Astrocyte (in vitro differentiated cells and primary cell): ENCODE data around the gene FOLR2. TPM values are rescaled to one million over a fixed set of nuclear protein-coding genes. Genes with fewer than 3 reads are reported as not detected.

Experiments used
- DNase-seq: peaks from one replicate; pipeline ENCODE4 v3.0.0-alpha.2; 2010; ENCODE audit warnings: low read depth
- FAIRE-seq: peaks from 2 replicates; lab custom pipeline; 2011; peaks lifted over from hg19 to GRCh38; lab: Jason Lieb, UNC
- H2AFZ ChIP-seq: 2 replicates; pipeline ENCODE4 v1.6.0; 2012; ENCODE audit warnings: low read depth, low read length, inconsistent platforms
- H3K27ac ChIP-seq: 2 replicates; pipeline ENCODE4 v1.5.1; 2011; ENCODE audit warnings: low read depth, low read length, inconsistent platforms
- H3K27me3 ChIP-seq: 2 replicates; pipeline ENCODE4 v1.6.0; 2011; ENCODE audit warnings: low read length, inconsistent platforms; ENCODE audit not compliant: insufficient read depth
- H3K36me3 ChIP-seq: 2 replicates; pipeline ENCODE4 v1.5.1; 2011; ENCODE audit warnings: low read length, inconsistent platforms; ENCODE audit not compliant: insufficient read depth
- H3K4me1 ChIP-seq: 2 replicates; pipeline ENCODE4 v1.5.1; 2011; ENCODE audit warnings: low read length, inconsistent platforms; ENCODE audit not compliant: insufficient read depth
- H3K4me2 ChIP-seq: 2 replicates; pipeline ENCODE4 v1.6.0; 2012; ENCODE audit warnings: low read length, inconsistent platforms
- H3K4me3 ChIP-seq: 2 replicates; pipeline ENCODE4 v1.5.1; 2011; ENCODE audit warnings: low read depth, mild to moderate bottlenecking, low read length, inconsistent platforms; ENCODE audit not compliant: insufficient read depth
- H3K79me2 ChIP-seq: 2 replicates; pipeline ENCODE4 v1.6.0; 2012; ENCODE audit warnings: mild to moderate bottlenecking, low read length, inconsistent platforms; ENCODE audit not compliant: insufficient read depth
- H3K9ac ChIP-seq: 2 replicates; pipeline ENCODE4 v1.6.0; 2012; ENCODE audit warnings: mild to moderate bottlenecking, low read length, inconsistent platforms
- H3K9me3 ChIP-seq: 2 replicates; pipeline ENCODE4 v1.5.1; 2012; ENCODE audit warnings: low read depth, mild to moderate bottlenecking, low read length, inconsistent platforms; ENCODE audit not compliant: insufficient read depth
- H4K20me1 ChIP-seq: 2 replicates; pipeline ENCODE4 v1.6.0; 2012; ENCODE audit warnings: low read length, inconsistent platforms; ENCODE audit not compliant: insufficient read depth
- H3K27ac Mint-ChIP-seq: one replicate; pipeline ENCODE4 v1.8.0; 2021; ENCODE audit warnings: mild to moderate bottlenecking, mixed read lengths; ENCODE audit not compliant: unreplicated experiment
- H3K27me3 Mint-ChIP-seq: one replicate; pipeline ENCODE4 v1.8.0; 2021; ENCODE audit warnings: low read depth, mixed read lengths; ENCODE audit not compliant: unreplicated experiment
- H3K36me3 Mint-ChIP-seq: one replicate; pipeline ENCODE4 v1.8.0; 2021; ENCODE audit warnings: low read depth, mixed read lengths; ENCODE audit not compliant: unreplicated experiment
- H3K4me1 Mint-ChIP-seq: one replicate; pipeline ENCODE4 v1.8.0; 2021; ENCODE audit warnings: low read depth, mixed read lengths; ENCODE audit not compliant: unreplicated experiment
- H3K4me3 Mint-ChIP-seq: one replicate; pipeline ENCODE4 v1.8.0; 2021; ENCODE audit warnings: mild to moderate bottlenecking, moderate library complexity, mixed read lengths; ENCODE audit not compliant: unreplicated experiment
- H3K9me3 Mint-ChIP-seq: one replicate; pipeline ENCODE4 v1.8.0; 2021; ENCODE audit warnings: mild to moderate bottlenecking, mixed read lengths; ENCODE audit not compliant: unreplicated experiment
- EZH2 ChIP-seq: IDR thresholded peaks from 2 replicates; pipeline ENCODE4 v1.6.1; 2012; ENCODE audit warnings: mild to moderate bottlenecking, low read length, inconsistent platforms; ENCODE audit not compliant: insufficient read depth
- total RNA-seq: library from RNA; stranded (reverse); gene quantifications from 2 replicates; pipeline ENCODE4 v1.2.1, GENCODE V29; 2021
- TF ChIP-seq, protein P1 (sequence below): IDR thresholded peaks from 2 replicates; pipeline ENCODE4 v1.5.1; 2011; ENCODE audit warnings: low read depth, mild to moderate bottlenecking, inconsistent platforms, low read length, moderate library complexity; ENCODE audit not compliant: insufficient read depth

The FOLR2 gene
- total RNA-seq, 1 donor from 2014 or later: not detected

DNA sequence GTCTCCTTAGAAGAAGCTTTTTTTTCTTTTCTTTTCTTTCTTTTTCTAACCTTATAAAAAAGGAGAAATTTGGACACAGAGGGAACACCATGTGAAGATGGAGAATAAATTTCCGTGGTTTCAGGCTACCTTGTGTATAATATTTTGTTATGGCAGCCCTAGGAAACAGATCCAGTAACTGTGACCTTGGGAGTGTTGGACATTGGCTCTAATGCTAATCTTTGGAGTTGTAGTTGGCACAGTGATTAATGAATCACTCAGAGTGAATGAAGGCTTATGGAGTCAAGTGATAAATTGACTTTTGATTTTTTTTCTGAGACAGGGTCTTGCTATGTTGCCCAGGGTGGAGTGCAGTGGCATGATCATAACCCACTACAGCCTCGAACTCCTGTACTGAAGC lies 42.9 kb downstream of the FOLR2 start:
- no peaks in the 10 kb centered on the region for H3K79me2 ChIP-seq
- Mint-ChIP-seq H3K27me3 (peaks cover 17% of the 10 kb centered on the region), H3K27ac (no peak overlapping the region), H3K4me1 (peaks cover 7% of the 10 kb centered on the region), H3K9me3 (peaks cover 3% of the 10 kb centered on the region), H3K4me3 (no peak overlapping the region), H3K36me3 (no peaks in the 10 kb centered on the region)
- H4K20me1 ChIP-seq: no peaks in the 10 kb centered on the region
- peaks cover 24% of the 10 kb centered on the region for H3K27me3 ChIP-seq
- H3K36me3 ChIP-seq: no peaks in the 10 kb centered on the region
- no peak overlapping the region for H3K4me2 ChIP-seq
- H2AFZ ChIP-seq: no peak overlapping the region
- no peaks in the 10 kb centered on the region for H3K9me3 ChIP-seq
- no peak overlapping the region for H3K9ac ChIP-seq
- DNase-seq: no peak
- no peak overlapping the region for H3K4me3 ChIP-seq
- TF ChIP-seq, protein P1, sequence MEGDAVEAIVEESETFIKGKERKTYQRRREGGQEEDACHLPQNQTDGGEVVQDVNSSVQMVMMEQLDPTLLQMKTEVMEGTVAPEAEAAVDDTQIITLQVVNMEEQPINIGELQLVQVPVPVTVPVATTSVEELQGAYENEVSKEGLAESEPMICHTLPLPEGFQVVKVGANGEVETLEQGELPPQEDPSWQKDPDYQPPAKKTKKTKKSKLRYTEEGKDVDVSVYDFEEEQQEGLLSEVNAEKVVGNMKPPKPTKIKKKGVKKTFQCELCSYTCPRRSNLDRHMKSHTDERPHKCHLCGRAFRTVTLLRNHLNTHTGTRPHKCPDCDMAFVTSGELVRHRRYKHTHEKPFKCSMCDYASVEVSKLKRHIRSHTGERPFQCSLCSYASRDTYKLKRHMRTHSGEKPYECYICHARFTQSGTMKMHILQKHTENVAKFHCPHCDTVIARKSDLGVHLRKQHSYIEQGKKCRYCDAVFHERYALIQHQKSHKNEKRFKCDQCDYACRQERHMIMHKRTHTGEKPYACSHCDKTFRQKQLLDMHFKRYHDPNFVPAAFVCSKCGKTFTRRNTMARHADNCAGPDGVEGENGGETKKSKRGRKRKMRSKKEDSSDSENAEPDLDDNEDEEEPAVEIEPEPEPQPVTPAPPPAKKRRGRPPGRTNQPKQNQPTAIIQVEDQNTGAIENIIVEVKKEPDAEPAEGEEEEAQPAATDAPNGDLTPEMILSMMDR: no peak
- no peak for TF ChIP-seq EZH2
- no peak overlapping the region for H3K27ac ChIP-seq
- no peak for FAIRE-seq
- H3K4me1 ChIP-seq: peaks cover 3% of the 10 kb centered on the region

DNA sequence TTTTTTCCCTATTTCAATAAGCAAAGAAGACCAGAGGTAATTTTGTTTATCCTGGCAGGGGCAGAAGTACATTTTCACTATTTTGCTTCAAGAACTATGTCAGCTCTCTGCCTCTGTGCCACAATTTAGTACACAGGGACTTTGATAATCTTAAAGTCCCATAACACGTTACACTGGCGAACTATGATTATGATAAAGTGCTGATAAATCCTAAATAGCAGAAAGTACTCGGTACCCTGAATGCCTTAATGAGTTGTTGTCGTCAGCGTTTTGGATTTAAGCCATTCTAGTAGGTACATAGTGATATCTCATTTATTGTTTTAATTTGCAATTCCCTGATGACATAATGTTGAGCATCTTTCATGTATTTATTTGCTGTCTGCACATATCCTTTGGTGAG lies 44.0 kb downstream of the FOLR2 start:
- Histone ChIP-seq H3K36me3 (no peaks in the 10 kb centered on the region), H3K4me1 (peaks cover 3% of the 10 kb centered on the region), H3K4me2 (no peak overlapping the region), H3K9me3 (no peaks in the 10 kb centered on the region), H3K27me3 (peaks cover 15% of the 10 kb centered on the region), H3K79me2 (no peaks in the 10 kb centered on the region), H3K4me3 (no peak overlapping the region), H2AFZ (no peak overlapping the region), H3K9ac (no peak overlapping the region), H3K27ac (no peak overlapping the region), H4K20me1 (no peaks in the 10 kb centered on the region)
- Mint-ChIP-seq H3K27me3 (peaks cover 12% of the 10 kb centered on the region), H3K4me3 (no peak overlapping the region), H3K9me3 (no peaks in the 10 kb centered on the region), H3K27ac (no peak overlapping the region), H3K36me3 (no peaks in the 10 kb centered on the region), H3K4me1 (peaks cover 7% of the 10 kb centered on the region)
- no peak for DNase-seq
- no peak for TF ChIP-seq EZH2
- TF ChIP-seq, protein P1: no peak
- FAIRE-seq: no peak

DNA sequence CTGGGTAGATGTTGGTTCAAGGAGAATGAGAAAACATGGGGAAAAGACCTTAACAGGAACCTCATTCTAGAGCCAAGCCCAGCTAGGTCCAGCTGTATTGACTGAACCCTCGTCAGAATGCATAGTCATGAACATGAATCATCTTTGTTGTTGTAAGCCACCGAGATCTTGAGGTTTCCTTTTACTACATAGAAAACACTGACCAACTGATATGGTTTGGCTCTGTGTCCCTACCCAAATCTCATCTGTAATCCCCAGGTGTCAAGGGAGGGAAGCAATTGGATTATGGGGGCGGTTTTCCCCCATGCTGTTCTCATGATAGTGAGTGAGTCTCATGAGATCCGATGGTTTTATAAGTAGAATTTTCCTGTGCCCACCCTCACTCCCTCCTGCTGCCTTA lies 46.8 kb downstream of the FOLR2 start:
- no peak overlapping the region for H3K4me3 ChIP-seq
- H3K4me2 ChIP-seq: no peak overlapping the region
- H2AFZ ChIP-seq: no peak overlapping the region
- no peaks in the 10 kb centered on the region for H3K79me2 ChIP-seq
- no peaks in the 10 kb centered on the region for H3K9me3 ChIP-seq
- H3K9me3 Mint-ChIP-seq: no peaks in the 10 kb centered on the region
- H3K27me3 ChIP-seq: peaks cover 19% of the 10 kb centered on the region
- H4K20me1 ChIP-seq: no peaks in the 10 kb centered on the region
- H3K4me1 ChIP-seq: peaks cover 5% of the 10 kb centered on the region
- no peak overlapping the region for H3K9ac ChIP-seq
- H3K36me3 Mint-ChIP-seq: no peaks in the 10 kb centered on the region
- DNase-seq (peak; percentile 71), FAIRE-seq (no peak)
- H3K27me3 Mint-ChIP-seq: peaks cover 7% of the 10 kb centered on the region
- H3K4me3 Mint-ChIP-seq: no peak overlapping the region
- H3K27ac ChIP-seq: no peak overlapping the region
- H3K27ac Mint-ChIP-seq: peak overlapping the region; percentile 27
- no peaks in the 10 kb centered on the region for H3K36me3 ChIP-seq
- H3K4me1 Mint-ChIP-seq: peaks cover 1% of the 10 kb centered on the region
- TF ChIP-seq, protein P1: no peak
- TF ChIP-seq EZH2: no peak
